EH (cell line): ENCODE results near the gene LILRB4.
"Not testable (repeated sequence)": the region's sequence is repeated elsewhere in the genome, so short reads cannot be mapped to it uniquely, and the experiment has no call there.

Source experiments
- DNase-seq: peaks from one replicate; pipeline ENCODE4 v3.0.0-alpha.2; 2015; ENCODE audit warnings: low read depth

The LILRB4 gene

GRCh38 chr19:54696117-54696548 lies 33.3 kb downstream of the LILRB4 start:
- DNase-seq: no peak

GRCh38 chr19:54696766-54697165 lies 34.0 kb downstream of the LILRB4 start:
- DNase-seq: no peak

GRCh38 chr19:54697716-54698115 lies 34.9 kb downstream of the LILRB4 start:
- DNase-seq: not testable (repeated sequence)

- no peak for DNase-seq
Measured at GRCh38 chr19:54704928-54705327, 42.1 kb downstream of the LILRB4 start.

DNA sequence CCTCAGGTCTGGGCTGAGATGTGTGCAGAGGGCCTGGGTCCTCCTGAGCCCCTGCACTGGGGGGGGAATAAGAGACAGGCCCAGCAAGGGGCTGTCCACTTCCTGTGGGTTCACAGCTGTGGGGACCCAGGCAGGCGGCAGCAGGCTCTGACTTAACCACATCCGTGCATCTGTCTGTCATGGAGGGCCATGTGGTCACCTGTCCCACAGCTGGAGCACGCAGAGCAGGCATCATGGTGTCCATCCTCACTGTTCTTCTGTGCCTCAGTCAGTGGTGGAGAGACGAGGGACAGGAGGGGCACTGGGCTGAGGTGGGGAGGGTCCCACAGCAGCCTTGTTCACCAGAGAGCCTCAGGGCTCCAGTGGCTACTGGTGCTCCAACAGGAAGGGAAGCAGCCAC lies 45.2 kb downstream of the LILRB4 start:
- no peak for DNase-seq

- DNase-seq: no peak
Measured at GRCh38 chr19:54708781-54709180, 46.0 kb downstream of the LILRB4 start.

GRCh38 chr19:54709212-54709948 lies 46.6 kb downstream of the LILRB4 start:
- DNase-seq: no peak

DNA sequence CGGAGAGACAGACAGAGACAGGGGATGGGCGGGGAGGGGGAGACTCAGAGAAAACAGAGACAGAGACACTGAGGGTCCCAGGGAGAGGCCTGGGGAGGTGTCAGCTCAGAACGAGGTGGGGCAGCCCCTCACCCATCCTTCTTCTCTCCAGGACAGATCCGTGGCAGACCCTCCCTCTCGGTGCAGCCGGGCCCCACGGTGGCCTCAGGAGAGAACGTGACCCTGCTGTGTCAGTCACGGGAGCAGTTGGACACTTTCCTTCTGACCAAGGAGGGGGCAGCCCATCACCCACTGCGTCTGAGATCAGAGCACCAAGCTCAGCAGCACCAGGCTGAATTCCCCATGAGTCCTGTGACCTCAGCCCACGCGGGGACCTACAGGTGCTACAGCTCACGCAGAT lies 47.2 kb downstream of the LILRB4 start:
- not testable (repeated sequence) for DNase-seq
